ENCODE measurements around the gene KRTAP10-6. TPM values are rescaled to one million over a fixed set of nuclear protein-coding genes. Genes with fewer than 3 reads are reported as not detected.

KRTAP10-6 gene
- polyA plus RNA-seq, 2 of the 4 experiments (the other 2 are of a cell fraction) = not detected

GRCh38 chr21:44623575-44623974 is 31.3 kb upstream of the KRTAP10-6 start (continued):
- no peak for TF ChIP-seq E2F6 (IDR thresholded peaks at IDR 0.05; ENCODE audit: borderline replicate concordance, low read depth)
- no peak for TF ChIP-seq PHF8 (IDR thresholded peaks at IDR 0.05; ENCODE audit: borderline replicate concordance, low read depth)
- TF ChIP-seq NPAS2 (CRISPR knock-in tag; IDR thresholded peaks at IDR 0.05; ENCODE audit: borderline replicate concordance) = no peak

DNA sequence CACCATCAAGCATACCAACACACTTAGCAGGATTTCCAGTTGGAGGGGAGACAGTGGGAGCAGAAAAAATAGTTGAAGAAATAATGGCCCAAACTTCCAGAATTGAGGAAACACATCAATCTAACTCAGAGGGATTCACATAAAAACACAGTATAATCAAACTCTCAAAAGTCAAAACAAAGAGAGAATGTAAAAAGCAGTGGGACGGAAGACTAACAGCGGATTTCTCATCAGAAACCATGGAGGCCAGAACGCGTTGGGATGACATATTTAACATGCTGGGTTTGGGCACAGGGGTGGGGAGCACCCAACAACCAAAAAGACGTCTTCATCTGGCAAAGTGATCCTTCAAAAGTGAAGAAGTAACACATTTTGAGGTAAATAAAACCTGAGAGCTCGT is 27.6 kb upstream of the KRTAP10-6 start:
- CTCF ChIA-PET = no interaction called here
- H3K9me3 ChIP-seq = peaks cover 17% of the 10 kb centered on the region; the same call in 1 of the 3 replicates
- POLR2A ChIA-PET = no interaction called here
- no peak overlapping the region for H3K4me2 ChIP-seq
- TF ChIP-seq ZC3H11A (IDR thresholded peaks at IDR 0.05) = no peak
- no peak for TF ChIP-seq HOXB5 (CRISPR knock-in tag; IDR thresholded peaks at IDR 0.05)
- no peak for TF ChIP-seq KDM5A (IDR thresholded peaks at IDR 0.05)
- TF ChIP-seq EP300 (IDR thresholded peaks at IDR 0.05) = no peak
- TF ChIP-seq, protein P1, sequence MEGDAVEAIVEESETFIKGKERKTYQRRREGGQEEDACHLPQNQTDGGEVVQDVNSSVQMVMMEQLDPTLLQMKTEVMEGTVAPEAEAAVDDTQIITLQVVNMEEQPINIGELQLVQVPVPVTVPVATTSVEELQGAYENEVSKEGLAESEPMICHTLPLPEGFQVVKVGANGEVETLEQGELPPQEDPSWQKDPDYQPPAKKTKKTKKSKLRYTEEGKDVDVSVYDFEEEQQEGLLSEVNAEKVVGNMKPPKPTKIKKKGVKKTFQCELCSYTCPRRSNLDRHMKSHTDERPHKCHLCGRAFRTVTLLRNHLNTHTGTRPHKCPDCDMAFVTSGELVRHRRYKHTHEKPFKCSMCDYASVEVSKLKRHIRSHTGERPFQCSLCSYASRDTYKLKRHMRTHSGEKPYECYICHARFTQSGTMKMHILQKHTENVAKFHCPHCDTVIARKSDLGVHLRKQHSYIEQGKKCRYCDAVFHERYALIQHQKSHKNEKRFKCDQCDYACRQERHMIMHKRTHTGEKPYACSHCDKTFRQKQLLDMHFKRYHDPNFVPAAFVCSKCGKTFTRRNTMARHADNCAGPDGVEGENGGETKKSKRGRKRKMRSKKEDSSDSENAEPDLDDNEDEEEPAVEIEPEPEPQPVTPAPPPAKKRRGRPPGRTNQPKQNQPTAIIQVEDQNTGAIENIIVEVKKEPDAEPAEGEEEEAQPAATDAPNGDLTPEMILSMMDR (IDR thresholded peaks at IDR 0.05) = no peak
- no peak for TF ChIP-seq ZSCAN20 (CRISPR knock-in tag; IDR thresholded peaks at IDR 0.05)
- TF ChIP-seq TP53 (CRISPR knock-in tag; IDR thresholded peaks at IDR 0.05) = no peak
- no peak for TF ChIP-seq GATA3 (IDR thresholded peaks at IDR 0.05; ENCODE audit: borderline replicate concordance)
- no peak for TF ChIP-seq TFCP2L1 (CRISPR knock-in tag; IDR thresholded peaks at IDR 0.05)
- TF ChIP-seq CBX8 (IDR thresholded peaks at IDR 0.05) = no peak
- FAIRE-seq (no peak), ATAC-seq (no peak), DNase-seq (ENCODE audit: low read depth in 1 of 2, low spot score in 1 of 2) (no peak)
- no peak overlapping the region for H3K27ac ChIP-seq
- WGBS (ENCODE audit: missing lambda C conversion rate) = 34% methylated on average over 6 of the region's 6 CpGs
- H3K4me3 ChIP-seq = no peak overlapping the region
- H3K4me1 ChIP-seq = no peaks in the 10 kb centered on the region

GRCh38 chr21:44618909-44619308 is 26.6 kb upstream of the KRTAP10-6 start:
- Histone ChIP-seq H3K27ac (no peak overlapping the region), H3K4me1 (no peaks in the 10 kb centered on the region), H3K4me3 (no peak overlapping the region), H3K4me2 (no peak overlapping the region), H3K9me3 (peaks cover 11% of the 10 kb centered on the region; the same call in 1 of the 3 replicates)
- DNase-seq (ENCODE audit: low read depth in 1 of 2, low spot score in 1 of 2) = no peak
- 29% methylated on average over 3 of the region's 3 CpGs for WGBS (ENCODE audit: missing lambda C conversion rate)
- ATAC-seq = no peak
- FAIRE-seq = no peak
- TF ChIP-seq EHF (CRISPR knock-in tag; IDR thresholded peaks at IDR 0.05) = no peak
- no peak for TF ChIP-seq CBX8 (IDR thresholded peaks at IDR 0.05)
- no peak for TF ChIP-seq RNF2 (IDR thresholded peaks at IDR 0.05; ENCODE audit: borderline replicate concordance, low read depth)
- TF ChIP-seq HOXB5 (CRISPR knock-in tag; IDR thresholded peaks at IDR 0.05) = no peak
- TF ChIP-seq ATOH8 (CRISPR knock-in tag; IDR thresholded peaks at IDR 0.05; ENCODE audit: low read depth) = no peak
- ChIA-PET CTCF (interaction anchor here (0.6 kb wide), 1 partner anchor 1285 kb away, joined by 3 read pairs; no protein-coding TSS in a partner anchor), POLR2A (no interaction called here)

DNA sequence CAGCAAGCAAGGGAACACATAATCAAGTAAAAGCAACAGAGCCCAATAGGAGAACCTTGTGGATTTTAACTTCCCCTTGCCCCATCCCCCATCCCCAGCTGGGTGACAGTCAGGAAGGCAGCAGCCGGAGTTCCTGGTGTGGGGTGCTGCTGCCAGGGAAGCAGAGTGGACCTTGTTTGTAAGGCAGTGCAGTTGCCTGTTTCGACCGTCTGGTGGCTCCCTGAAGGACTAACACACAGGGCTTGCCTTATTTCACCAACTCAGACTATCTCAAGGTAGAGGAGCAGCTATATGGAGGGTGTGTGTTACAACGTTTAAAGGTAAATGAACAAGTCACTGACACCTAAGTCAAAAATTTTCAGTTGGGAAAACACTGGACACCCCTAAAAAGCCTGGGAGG is 26.2 kb upstream of the KRTAP10-6 start:
- ATAC-seq (0 out of 6 replicates have a peak, but pooled peaks of 1 of the 2 experiments have one; percentile 34), DNase-seq (ENCODE audit: low read depth in 1 of 2, low spot score in 1 of 2) (peak in 1 of 2 experiments; percentile 14), FAIRE-seq (no peak)
- CTCF ChIA-PET = interaction anchor here (0.6 kb wide), 1 partner anchor 1286 kb away, joined by 3 read pairs; no protein-coding TSS in a partner anchor
- WGBS (ENCODE audit: missing lambda C conversion rate) = 18% methylated on average over 4 of the region's 4 CpGs
- POLR2A ChIA-PET = no interaction called here
- no peaks in the 10 kb centered on the region for H3K4me1 ChIP-seq
- H3K27ac ChIP-seq = no peak overlapping the region
- peaks cover 10% of the 10 kb centered on the region; the same call in 1 of the 3 replicates for H3K9me3 ChIP-seq
- no peak overlapping the region for H3K4me3 ChIP-seq
- H3K4me2 ChIP-seq = no peak overlapping the region
- no peak for TF ChIP-seq POLR2AphosphoS2 (conservative IDR thresholded peaks at IDR 0.05; ENCODE audit: low read length)
- TF ChIP-seq PHF8 (IDR thresholded peaks at IDR 0.05; ENCODE audit: borderline replicate concordance, low read depth) = no peak
- TF ChIP-seq RCOR1 (IDR thresholded peaks at IDR 0.05; ENCODE audit: low read depth, low read length) = no peak
- TF ChIP-seq TFCP2L1 (CRISPR knock-in tag; IDR thresholded peaks at IDR 0.05) = no peak
- no peak for TF ChIP-seq RARB (CRISPR knock-in tag; IDR thresholded peaks at IDR 0.05)
- no peak for TF ChIP-seq BHLHE40 (IDR thresholded peaks at IDR 0.05; ENCODE audit: low read depth, low read length)
- TF ChIP-seq ATOH8 (CRISPR knock-in tag; IDR thresholded peaks at IDR 0.05; ENCODE audit: low read depth) = no peak
- TF ChIP-seq, protein P2, sequence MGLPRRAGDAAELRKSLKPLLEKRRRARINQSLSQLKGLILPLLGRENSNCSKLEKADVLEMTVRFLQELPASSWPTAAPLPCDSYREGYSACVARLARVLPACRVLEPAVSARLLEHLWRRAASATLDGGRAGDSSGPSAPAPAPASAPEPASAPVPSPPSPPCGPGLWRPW (IDR thresholded peaks at IDR 0.05) = no peak
- TF ChIP-seq FOSB (CRISPR knock-in tag; IDR thresholded peaks at IDR 0.05) = no peak
- TF ChIP-seq SREBF2 (IDR thresholded peaks at IDR 0.05) = no peak
- TF ChIP-seq PBX3 (IDR thresholded peaks at IDR 0.05) = no peak
- no peak for TF ChIP-seq RAD21 (conservative IDR thresholded peaks at IDR 0.05 in 1 of 2, IDR thresholded peaks at IDR 0.05 in 1 of 2)
- no peak for TF ChIP-seq NPAS2 (CRISPR knock-in tag; IDR thresholded peaks at IDR 0.05; ENCODE audit: borderline replicate concordance)
- TF ChIP-seq NFE2L2 (conservative IDR thresholded peaks at IDR 0.05; ENCODE audit: low read length) = no peak
- no peak for TF ChIP-seq GATA3 (IDR thresholded peaks at IDR 0.05; ENCODE audit: borderline replicate concordance)
- no peak for TF ChIP-seq JUNB (IDR thresholded peaks at IDR 0.05)
- no peak for TF ChIP-seq EP300 (IDR thresholded peaks at IDR 0.05)
